LNCAP (cell line): ENCODE data around the gene PPP1R12C.

Experiments
- CTCF ChIP-seq: fragments of 450-650 bp; IDR thresholded peaks from 2 replicates; pipeline ENCODE4 v1.5.1; 2017; ENCODE audit warnings: mild to moderate bottlenecking

PPP1R12C gene

DNA sequence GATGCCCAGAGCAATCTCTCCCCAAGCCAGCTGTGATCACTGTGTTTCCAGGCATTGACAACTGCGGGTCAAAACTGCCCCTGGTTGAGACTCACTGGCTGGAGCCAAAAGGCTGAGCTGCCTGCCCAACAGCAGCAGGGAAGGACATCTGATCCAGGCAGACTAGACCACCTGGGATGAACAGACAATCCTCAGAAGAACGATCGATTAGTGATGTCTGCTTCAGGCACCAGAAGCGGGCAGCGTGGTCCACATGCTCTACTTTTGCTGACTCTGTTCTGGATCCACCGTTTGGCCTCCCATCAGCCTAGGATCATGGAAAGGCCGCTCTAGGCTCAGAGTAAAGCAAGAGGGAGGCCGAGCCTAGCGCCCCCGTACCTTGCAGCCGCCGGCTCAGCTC is 69.5 kb downstream of the PPP1R12C start:
- no peak for TF ChIP-seq CTCF

- TF ChIP-seq CTCF: no peak
Observed at GRCh38 chr19:55046975-55047622, 70.3 kb downstream of the PPP1R12C start.

GRCh38 chr19:55044771-55045716 is 72.4 kb downstream of the PPP1R12C start:
- TF ChIP-seq CTCF: no peak

GRCh38 chr19:55044286-55044685 is 73.2 kb downstream of the PPP1R12C start:
- no peak for TF ChIP-seq CTCF

DNA sequence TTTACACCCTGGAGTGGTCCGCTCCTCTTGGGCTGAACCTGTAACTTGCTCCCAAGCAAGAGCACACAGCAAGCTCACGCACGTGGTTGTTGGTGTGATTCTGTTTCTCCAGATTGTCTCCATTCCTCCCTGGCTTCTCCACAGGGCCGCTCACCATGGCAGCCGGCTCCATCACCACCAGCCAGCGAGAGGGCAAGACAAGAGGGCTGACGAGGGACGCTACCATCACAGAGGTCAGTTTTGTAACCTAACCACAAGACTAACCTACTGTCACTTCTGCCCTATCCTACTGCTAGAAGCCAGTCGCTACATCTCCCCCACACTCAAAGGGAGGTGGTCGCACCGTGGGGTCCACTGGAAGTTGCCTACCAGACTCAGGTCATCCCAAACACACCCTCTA is 74.7 kb downstream of the PPP1R12C start:
- no peak for TF ChIP-seq CTCF

- no peak for TF ChIP-seq CTCF
Observed at GRCh38 chr19:55042344-55042678, 75.1 kb downstream of the PPP1R12C start.

- no peak for TF ChIP-seq CTCF
Observed at GRCh38 chr19:55041627-55042343, 75.7 kb downstream of the PPP1R12C start.
